Measurements from ENCODE around the gene RAB1A. TPM values are rescaled to one million over a fixed set of nuclear protein-coding genes. Genes with fewer than 3 reads are reported as not detected.
A peak's percentile ranks its signal among the peaks of the same experiment; 100 is the strongest.

RAB1A gene
- total RNA-seq, 1 experiment from 2014 or later, result 93.8 TPM

GRCh38 chr2:65069439-65069824, 60.5 kb downstream of the RAB1A start:
- DNase-seq (ENCODE audit: low spot score), result no peak
- in situ Hi-C loops (cut with HindIII; ENCODE audit: low sequenced_read_pairs), result no loop called here

- peak; percentile 54 for DNase-seq (ENCODE audit: low spot score)
- in situ Hi-C loops (cut with HindIII; ENCODE audit: low sequenced_read_pairs), result no loop called here
Observed at GRCh38 chr2:65067806-65068553, 61.9 kb downstream of the RAB1A start.

GRCh38 chr2:65064728-65065552, 65.0 kb downstream of the RAB1A start:
- in situ Hi-C loops (cut with HindIII; ENCODE audit: low sequenced_read_pairs), result no loop called here
- peak; percentile 67 for DNase-seq (ENCODE audit: low spot score)

GRCh38 chr2:65062843-65063825, 66.8 kb downstream of the RAB1A start:
- in situ Hi-C loops (cut with HindIII; ENCODE audit: low sequenced_read_pairs), result no loop called here

GRCh38 chr2:65061910-65062339, 68.0 kb downstream of the RAB1A start:
- in situ Hi-C loops (cut with HindIII; ENCODE audit: low sequenced_read_pairs), result no loop called here
- DNase-seq (ENCODE audit: low spot score), result no peak

More at GRCh38 chr2:65062843-65063825, 66.8 kb downstream of the RAB1A start:
- DNase-seq (ENCODE audit: low spot score), result peak; percentile 33

- in situ Hi-C loops (cut with HindIII; ENCODE audit: low sequenced_read_pairs), result no loop called here
Observed at GRCh38 chr2:65061146-65061909, 68.6 kb downstream of the RAB1A start.

GRCh38 chr2:65059071-65059470, 70.8 kb downstream of the RAB1A start:
- no peak for DNase-seq (ENCODE audit: low spot score)
- in situ Hi-C loops (cut with HindIII; ENCODE audit: low sequenced_read_pairs), result no loop called here

More at GRCh38 chr2:65061146-65061909, 68.6 kb downstream of the RAB1A start:
- no peak for DNase-seq (ENCODE audit: low spot score)

- in situ Hi-C loops (cut with HindIII; ENCODE audit: low sequenced_read_pairs), result no loop called here
- no peak for DNase-seq (ENCODE audit: low spot score)
Observed at GRCh38 chr2:65057391-65058052, 72.4 kb downstream of the RAB1A start.

- in situ Hi-C loops (cut with HindIII; ENCODE audit: low sequenced_read_pairs), result no loop called here
- DNase-seq (ENCODE audit: low spot score), result peak; percentile 36
Observed at GRCh38 chr2:65057054-65057375, 72.9 kb downstream of the RAB1A start.

GRCh38 chr2:65056215-65057053, 73.5 kb downstream of the RAB1A start, which contains the start of gene CEP68:
CEP68 (plus strand) TSS chr2:65056416; CDS start chr2:65069445, 13,029 bp downstream.
- peak; percentile 98 for DNase-seq (ENCODE audit: low spot score)
- in situ Hi-C loops (cut with HindIII; ENCODE audit: low sequenced_read_pairs), result no loop called here

- in situ Hi-C loops (cut with HindIII; ENCODE audit: low sequenced_read_pairs), result no loop called here
- DNase-seq (ENCODE audit: low spot score), result no peak
Observed at GRCh38 chr2:65055422-65056214, 74.3 kb downstream of the RAB1A start.

- no peak for DNase-seq (ENCODE audit: low spot score)
- in situ Hi-C loops (cut with HindIII; ENCODE audit: low sequenced_read_pairs), result no loop called here
Observed at GRCh38 chr2:65054749-65055421, 75.0 kb downstream of the RAB1A start.

- in situ Hi-C loops (cut with HindIII; ENCODE audit: low sequenced_read_pairs), result no loop called here
- no peak for DNase-seq (ENCODE audit: low spot score)
Observed at GRCh38 chr2:65053199-65053598, 76.7 kb downstream of the RAB1A start.

- DNase-seq (ENCODE audit: low spot score), result no peak
- in situ Hi-C loops (cut with HindIII; ENCODE audit: low sequenced_read_pairs), result no loop called here
Observed at GRCh38 chr2:65050931-65051330, 79.0 kb downstream of the RAB1A start.

GRCh38 chr2:65049010-65049639, 80.8 kb downstream of the RAB1A start:
- no peak for DNase-seq (ENCODE audit: low spot score)
- in situ Hi-C loops (cut with HindIII; ENCODE audit: low sequenced_read_pairs), result no loop called here

All from G401 (cell line).